Esophagus mucosa (tissue), 1 donor: ENCODE measurements around the gene PPP2R5A. TPM values are rescaled to one million over a fixed set of nuclear protein-coding genes. Genes with fewer than 3 reads are reported as not detected.
"Not testable (repeated sequence)": the region's sequence is repeated elsewhere in the genome, so short reads cannot be mapped to it uniquely, and the experiment has no call there.

Experiments used
- ATAC-seq: fragments of 200-7000 bp; cut with Tn5 transposase; one replicate; pipeline ENCODE4 v1.9.1; 2020
- total RNA-seq: library from RNA; stranded (reverse); gene quantifications from one replicate; pipeline ENCODE4 v1.2.4, GENCODE V29; 2023
- donor health status: DM: yes; HTN: yes; CAD: no.

PPP2R5A gene
- total RNA-seq, 1 donor from 2014 or later = 55.7 TPM

- ATAC-seq = no peak
These were observed 15.9 kb upstream of the PPP2R5A start for GRCh38 chr1:212269306-212269705.

DNA sequence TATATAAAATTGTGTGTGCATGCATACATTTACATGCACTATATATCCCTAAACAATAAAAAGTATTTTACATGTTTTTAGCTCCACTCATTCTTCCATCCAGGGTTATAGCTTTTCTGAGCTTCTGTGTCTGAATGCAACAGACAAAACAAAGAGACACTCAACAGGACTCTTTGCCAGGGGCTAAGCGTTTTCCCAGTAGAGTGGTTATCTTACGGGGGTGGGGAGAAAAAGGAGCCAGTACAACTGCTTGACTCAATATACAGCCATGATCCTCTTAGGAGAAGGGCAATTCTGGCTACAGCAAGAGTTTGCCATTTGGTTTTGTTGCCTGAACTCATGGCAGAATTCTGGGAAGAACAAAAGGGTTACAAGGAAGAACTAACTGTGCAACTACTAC, 14.6 kb upstream of the PPP2R5A start:
- ATAC-seq = no peak

- ATAC-seq = no peak
These were observed 14.0 kb upstream of the PPP2R5A start for GRCh38 chr1:212271234-212271633.

- no peak for ATAC-seq
These were observed 13.3 kb upstream of the PPP2R5A start for GRCh38 chr1:212271823-212272485.

GRCh38 chr1:212281590-212281989, 3.6 kb upstream of the PPP2R5A start:
- ATAC-seq = no peak

- no peak for ATAC-seq
These were observed 1.5 kb upstream of the PPP2R5A start for GRCh38 chr1:212283741-212284140.

- no peak for ATAC-seq
These were observed 872 bp upstream of the PPP2R5A start for GRCh38 chr1:212284332-212284743.

GRCh38 chr1:212285685-212286555, 710 bp downstream of the PPP2R5A start:
- ATAC-seq = peak; percentile 44

GRCh38 chr1:212286556-212287131, 1.4 kb downstream of the PPP2R5A start:
- ATAC-seq = no peak

- ATAC-seq = no peak
These were observed 2.2 kb downstream of the PPP2R5A start for GRCh38 chr1:212287261-212287895.

DNA sequence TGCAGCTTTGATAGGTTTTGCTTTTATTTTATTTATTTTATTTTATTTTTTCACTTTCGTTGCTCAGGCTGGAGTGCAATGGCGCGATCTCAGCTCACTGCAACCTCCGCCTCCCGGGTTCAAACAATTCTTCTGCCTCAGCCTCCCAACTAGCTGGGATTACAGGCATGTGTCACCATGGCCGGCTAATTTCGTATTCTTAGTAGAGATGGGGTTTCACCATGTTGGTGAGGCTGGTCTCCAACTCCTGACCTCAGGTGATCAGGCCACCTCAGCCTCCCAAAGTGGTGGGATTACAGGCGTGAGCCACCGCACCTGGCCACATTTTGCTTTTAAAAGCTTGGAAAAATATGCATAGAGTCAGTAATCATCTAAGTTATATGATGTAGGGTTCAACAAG, 2.8 kb downstream of the PPP2R5A start:
- not testable (repeated sequence) for ATAC-seq

GRCh38 chr1:212288615-212289014, 3.4 kb downstream of the PPP2R5A start:
- no peak for ATAC-seq

DNA sequence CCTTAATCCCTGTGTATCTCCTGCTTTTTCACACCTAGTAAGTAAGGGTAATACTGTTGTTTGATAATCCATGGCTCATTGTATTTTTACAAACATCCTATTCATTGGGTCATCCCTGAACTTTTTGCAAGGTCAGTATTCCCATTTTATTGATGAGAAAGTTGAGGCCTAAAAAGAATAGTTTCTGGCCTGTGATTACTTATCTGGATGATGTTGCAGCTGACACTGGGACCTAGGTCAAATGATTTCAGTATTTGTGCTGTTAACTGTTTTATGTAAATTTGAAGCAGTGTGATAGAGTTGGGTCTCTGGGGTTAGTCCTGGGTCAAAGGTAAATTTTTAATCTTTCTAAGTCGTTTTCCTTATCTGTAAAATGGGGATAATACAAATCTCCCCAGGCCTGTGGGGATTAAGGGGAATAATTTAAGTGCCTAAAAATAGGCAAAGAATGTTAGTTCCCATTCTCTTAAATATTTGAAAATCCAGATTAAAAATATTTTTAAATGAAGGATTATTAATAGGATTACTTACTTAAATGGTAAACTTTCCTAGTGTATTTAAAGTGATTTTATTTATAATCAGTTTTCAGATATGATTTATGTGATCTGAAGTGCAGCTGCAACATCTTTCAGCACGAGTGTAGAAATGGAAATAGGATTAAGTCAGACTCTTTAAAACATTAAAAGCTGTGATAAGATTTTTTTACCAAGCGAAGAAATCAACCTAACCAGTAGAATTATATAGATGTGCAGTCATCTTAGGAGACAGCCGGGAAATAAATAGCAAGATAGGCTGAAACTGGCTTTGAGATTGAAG, 4.3 kb downstream of the PPP2R5A start:
- ATAC-seq = no peak

- ATAC-seq = no peak
These were observed 5.4 kb downstream of the PPP2R5A start for GRCh38 chr1:212290608-212291007.

GRCh38 chr1:212291505-212292134, 6.4 kb downstream of the PPP2R5A start:
- ATAC-seq = peak; percentile 62

DNA sequence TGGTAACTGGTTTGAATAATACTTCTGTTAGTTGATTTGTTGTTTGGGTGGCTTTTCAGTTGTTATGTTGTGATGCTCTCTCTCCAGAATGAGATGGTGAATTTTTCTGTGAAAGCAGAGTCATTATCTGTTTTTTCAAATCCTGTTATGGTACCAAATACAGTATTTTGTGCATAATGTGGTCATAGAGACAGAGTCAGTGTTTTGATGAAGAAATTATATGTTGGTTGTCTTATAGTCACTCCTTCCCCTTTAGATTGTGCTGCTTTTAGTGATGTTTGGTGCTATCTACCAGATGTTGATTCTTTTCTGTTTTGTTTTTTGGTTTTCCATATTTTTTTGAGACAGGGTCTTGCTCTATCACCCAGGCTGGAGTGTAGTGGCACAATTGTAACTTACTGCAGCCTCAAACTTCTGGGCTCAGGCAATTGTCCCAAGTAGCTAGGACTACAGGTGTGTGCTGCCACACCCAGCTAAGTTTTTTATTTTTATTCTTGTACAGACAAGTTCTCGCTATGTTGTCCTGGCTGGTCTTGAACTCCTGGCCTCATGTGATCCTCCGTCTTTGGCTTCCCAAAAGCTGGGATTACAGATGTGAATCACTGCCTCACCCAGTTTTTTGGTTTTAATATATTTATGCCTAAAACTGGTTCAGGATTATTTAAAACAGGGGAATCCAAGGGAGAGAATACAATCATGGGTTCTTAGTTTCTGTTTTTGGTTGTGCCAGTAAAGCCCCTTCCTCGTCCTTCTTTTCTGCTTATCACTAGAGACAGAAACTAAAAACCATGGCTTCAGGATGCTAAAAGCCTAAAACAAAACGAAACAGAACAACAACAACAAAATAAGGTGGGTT, 7.3 kb downstream of the PPP2R5A start:
- ATAC-seq = peak; percentile 88

GRCh38 chr1:212293579-212293978, 8.4 kb downstream of the PPP2R5A start:
- no peak for ATAC-seq

GRCh38 chr1:212294983-212295382, 9.8 kb downstream of the PPP2R5A start:
- no peak for ATAC-seq

GRCh38 chr1:212295579-212295978, 10.4 kb downstream of the PPP2R5A start:
- no peak for ATAC-seq

DNA sequence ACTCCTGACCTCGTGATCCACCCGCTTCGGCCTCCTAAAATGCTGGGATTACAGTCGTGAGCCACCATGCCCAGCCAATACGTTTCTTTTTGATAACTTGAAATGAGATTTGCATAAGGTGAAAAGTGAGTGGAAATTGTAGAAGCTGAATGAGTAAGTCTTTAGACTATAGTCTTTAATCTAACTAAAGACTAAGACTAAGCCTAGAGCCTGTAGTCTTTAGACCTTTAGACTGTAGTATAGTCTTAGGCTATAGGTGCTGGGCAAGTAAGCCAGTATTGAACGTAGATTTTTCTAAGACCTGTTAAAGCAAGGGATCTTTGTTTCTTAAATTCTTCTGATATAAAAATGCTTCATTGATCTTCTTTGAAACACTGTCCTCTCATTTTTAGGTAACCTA, 12.1 kb downstream of the PPP2R5A start:
- no peak for ATAC-seq

DNA sequence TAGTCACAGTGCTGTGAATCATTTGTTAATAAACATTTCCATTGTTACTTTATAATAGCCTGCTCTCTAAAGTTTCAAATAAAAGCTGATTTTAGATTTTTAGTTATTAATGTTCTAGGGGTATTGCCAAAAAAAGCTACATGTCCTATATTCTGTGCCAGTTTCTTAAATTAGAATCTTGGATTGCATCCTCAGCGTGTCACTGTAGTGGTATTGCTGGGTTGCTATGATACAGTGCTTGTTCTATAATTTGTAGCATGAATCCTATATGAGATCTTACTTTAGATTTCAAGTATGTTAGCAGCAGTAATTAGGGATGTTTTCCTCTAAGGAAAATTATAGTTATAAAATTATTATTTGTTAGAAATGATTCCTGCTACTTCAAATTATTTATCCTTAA, 16.4 kb downstream of the PPP2R5A start:
- no peak for ATAC-seq
